HEK293 (cell line): ENCODE data around the gene NECAB3.

Source experiments
- CTCF ChIP-seq: fragments of 450-650 bp; formaldehyde crosslinking; IDR thresholded peaks from 2 replicates; pipeline ENCODE4 v1.5.1; 2016; ENCODE audit warnings: missing biosample characterization, missing genetic modification characterization
- ELK4 ChIP-seq: IDR thresholded peaks from 2 replicates; pipeline ENCODE4 v1.6.1; 2011; ENCODE audit warnings: mild to moderate bottlenecking, low read depth, low read length, borderline replicate concordance
- HOXA7 ChIP-seq: sonication (generic); formaldehyde crosslinking; IDR thresholded peaks from 2 replicates; pipeline ENCODE4 v1.8.1; 2022; ENCODE audit warnings: missing genetic modification reagents, borderline replicate concordance
- SETDB1 ChIP-seq: IDR thresholded peaks from one replicate; pipeline ENCODE4 v1.6.1; 2017; ENCODE audit warnings: mild to moderate bottlenecking, low read length, moderate library complexity, mixed read lengths; ENCODE audit not compliant: insufficient read length
- YY1 ChIP-seq: fragments of 450-650 bp; formaldehyde crosslinking; IDR thresholded peaks from 2 replicates; pipeline ENCODE4 v1.5.1; 2018; ENCODE audit warnings: missing biosample characterization, missing genetic modification characterization
- ZFP37 ChIP-seq: fragments of 450-650 bp; formaldehyde crosslinking; IDR thresholded peaks from 2 replicates; pipeline ENCODE4 v1.5.1; 2016; ENCODE audit warnings: missing biosample characterization, missing genetic modification characterization
- ZFP41 ChIP-seq: fragments of 450-650 bp; formaldehyde crosslinking; IDR thresholded peaks from 2 replicates; pipeline ENCODE4 v1.5.1; 2016; ENCODE audit warnings: missing biosample characterization, missing genetic modification characterization, borderline replicate concordance
- ZNF280C ChIP-seq: fragments of 450-650 bp; formaldehyde crosslinking; IDR thresholded peaks from 2 replicates; pipeline ENCODE4 v1.5.1; 2016; ENCODE audit warnings: missing biosample characterization, missing genetic modification characterization
- ZNF514 ChIP-seq: fragments of 450-650 bp; formaldehyde crosslinking; IDR thresholded peaks from 2 replicates; pipeline ENCODE4 v1.5.1; 2016; ENCODE audit warnings: missing biosample characterization, missing genetic modification characterization
- ZNF670 ChIP-seq: fragments of 450-650 bp; formaldehyde crosslinking; IDR thresholded peaks from 2 replicates; pipeline ENCODE4 v1.5.1; 2016; ENCODE audit warnings: missing biosample characterization, missing genetic modification characterization, low read depth
- ZNF747 ChIP-seq: fragments of 450-650 bp; formaldehyde crosslinking; IDR thresholded peaks from 2 replicates; pipeline ENCODE4 v1.5.1; 2016; ENCODE audit warnings: missing biosample characterization, missing genetic modification characterization
- TF ChIP-seq, protein P1 (sequence below): fragments of 450-650 bp; formaldehyde crosslinking; IDR thresholded peaks from 2 replicates; pipeline ENCODE4 v1.5.1; 2017; ENCODE audit warnings: missing biosample characterization, missing genetic modification characterization
- TF ChIP-seq, protein P2 (sequence below): fragments of 450-650 bp; formaldehyde crosslinking; IDR thresholded peaks from 2 replicates; pipeline ENCODE4 v1.5.1; 2016; ENCODE audit warnings: missing biosample characterization, missing genetic modification characterization, low read depth

- TF ChIP-seq, protein P1, sequence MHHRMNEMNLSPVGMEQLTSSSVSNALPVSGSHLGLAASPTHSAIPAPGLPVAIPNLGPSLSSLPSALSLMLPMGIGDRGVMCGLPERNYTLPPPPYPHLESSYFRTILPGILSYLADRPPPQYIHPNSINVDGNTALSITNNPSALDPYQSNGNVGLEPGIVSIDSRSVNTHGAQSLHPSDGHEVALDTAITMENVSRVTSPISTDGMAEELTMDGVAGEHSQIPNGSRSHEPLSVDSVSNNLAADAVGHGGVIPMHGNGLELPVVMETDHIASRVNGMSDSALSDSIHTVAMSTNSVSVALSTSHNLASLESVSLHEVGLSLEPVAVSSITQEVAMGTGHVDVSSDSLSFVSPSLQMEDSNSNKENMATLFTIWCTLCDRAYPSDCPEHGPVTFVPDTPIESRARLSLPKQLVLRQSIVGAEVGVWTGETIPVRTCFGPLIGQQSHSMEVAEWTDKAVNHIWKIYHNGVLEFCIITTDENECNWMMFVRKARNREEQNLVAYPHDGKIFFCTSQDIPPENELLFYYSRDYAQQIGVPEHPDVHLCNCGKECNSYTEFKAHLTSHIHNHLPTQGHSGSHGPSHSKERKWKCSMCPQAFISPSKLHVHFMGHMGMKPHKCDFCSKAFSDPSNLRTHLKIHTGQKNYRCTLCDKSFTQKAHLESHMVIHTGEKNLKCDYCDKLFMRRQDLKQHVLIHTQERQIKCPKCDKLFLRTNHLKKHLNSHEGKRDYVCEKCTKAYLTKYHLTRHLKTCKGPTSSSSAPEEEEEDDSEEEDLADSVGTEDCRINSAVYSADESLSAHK, result no peak
- TF ChIP-seq CTCF (tag by site-specific recombination), result no peak
- TF ChIP-seq SETDB1, result no peak
- TF ChIP-seq, protein P2, sequence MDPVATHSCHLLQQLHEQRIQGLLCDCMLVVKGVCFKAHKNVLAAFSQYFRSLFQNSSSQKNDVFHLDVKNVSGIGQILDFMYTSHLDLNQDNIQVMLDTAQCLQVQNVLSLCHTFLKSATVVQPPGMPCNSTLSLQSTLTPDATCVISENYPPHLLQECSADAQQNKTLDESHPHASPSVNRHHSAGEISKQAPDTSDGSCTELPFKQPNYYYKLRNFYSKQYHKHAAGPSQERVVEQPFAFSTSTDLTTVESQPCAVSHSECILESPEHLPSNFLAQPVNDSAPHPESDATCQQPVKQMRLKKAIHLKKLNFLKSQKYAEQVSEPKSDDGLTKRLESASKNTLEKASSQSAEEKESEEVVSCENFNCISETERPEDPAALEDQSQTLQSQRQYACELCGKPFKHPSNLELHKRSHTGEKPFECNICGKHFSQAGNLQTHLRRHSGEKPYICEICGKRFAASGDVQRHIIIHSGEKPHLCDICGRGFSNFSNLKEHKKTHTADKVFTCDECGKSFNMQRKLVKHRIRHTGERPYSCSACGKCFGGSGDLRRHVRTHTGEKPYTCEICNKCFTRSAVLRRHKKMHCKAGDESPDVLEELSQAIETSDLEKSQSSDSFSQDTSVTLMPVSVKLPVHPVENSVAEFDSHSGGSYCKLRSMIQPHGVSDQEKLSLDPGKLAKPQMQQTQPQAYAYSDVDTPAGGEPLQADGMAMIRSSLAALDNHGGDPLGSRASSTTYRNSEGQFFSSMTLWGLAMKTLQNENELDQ, result no peak
- no peak for TF ChIP-seq ZFP37 (tag by site-specific recombination)
- TF ChIP-seq HOXA7 (CRISPR knock-in tag), result no peak
- no peak for TF ChIP-seq ZNF747
- TF ChIP-seq ELK4, result no peak
- TF ChIP-seq ZNF280C (tag by site-specific recombination), result no peak
- no peak for TF ChIP-seq ZFP41 (tag by site-specific recombination)
- no peak for TF ChIP-seq YY1 (tag by site-specific recombination)
- no peak for TF ChIP-seq ZNF514 (tag by site-specific recombination)
- no peak for TF ChIP-seq ZNF670
These were observed 1.1 kb upstream of the NECAB3 start for GRCh38 chr20:33675136-33675959.
